Liver (tissue), 9 donors: ENCODE measurements around the gene CREB5. TPM values are rescaled to one million over a fixed set of nuclear protein-coding genes. Genes with fewer than 3 reads are reported as not detected.

ENCODE experiments used
- DNase-seq: peaks from one replicate; pipeline ENCODE4 v3.0.0-alpha.2; 2017; ENCODE audit warnings: low spot score
- H3K27ac ChIP-seq, 2 donors: one replicate each; pipeline ENCODE4 v1.7.0; 2013; ENCODE audit warnings: inconsistent platforms in 2 of 2, low read length in 2 of 2, control low read depth in 1 of 2, low read depth in 1 of 2, mild to moderate bottlenecking in 1 of 2
- H3K27me3 ChIP-seq, 4 donors: one replicate each; pipeline versions ENCODE4 v1.6.1 to v1.7.0; 2013; ENCODE audit warnings: low read length in 3 of 4, inconsistent platforms in 1 of 4, mild to moderate bottlenecking in 1 of 4, moderate library complexity in 1 of 4; ENCODE audit not compliant: control insufficient read depth in 4 of 4, insufficient read depth in 4 of 4
- H3K36me3 ChIP-seq, 4 donors: one replicate each; pipeline versions ENCODE4 v1.6.1 to v1.7.0; 2013; ENCODE audit warnings: low read length in 3 of 4, mild to moderate bottlenecking in 3 of 4, low read depth in 1 of 4, moderate library complexity in 1 of 4; ENCODE audit not compliant: control insufficient read depth in 4 of 4, insufficient read depth in 3 of 4
- H3K4me1 ChIP-seq, 4 donors: one replicate each; pipeline versions ENCODE4 v1.6.1 to v1.7.0; 2013; ENCODE audit warnings: low read length in 3 of 4, mild to moderate bottlenecking in 3 of 4, moderate library complexity in 1 of 4; ENCODE audit not compliant: control insufficient read depth in 4 of 4, insufficient read depth in 4 of 4
- H3K4me3 ChIP-seq, 3 donors: one replicate each; pipeline versions ENCODE4 v1.6.1 to v1.7.0; 2013; ENCODE audit warnings: low read length in 3 of 3, control low read depth in 1 of 3, low read depth in 1 of 3, mild to moderate bottlenecking in 1 of 3
- H3K9ac ChIP-seq, 2 donors: one replicate each; pipeline ENCODE4 v1.7.0; 2013; ENCODE audit warnings: low read length in 2 of 2, mild to moderate bottlenecking in 2 of 2, moderate library complexity in 2 of 2, control low read depth in 1 of 2, low read depth in 1 of 2
- H3K9me3 ChIP-seq, 4 donors: one replicate each; pipeline versions ENCODE4 v1.6.1 to v1.7.0; 2013; ENCODE audit warnings: low read length in 3 of 4; ENCODE audit not compliant: control insufficient read depth in 4 of 4
- ATF3 ChIP-seq: IDR thresholded peaks from 2 replicates; pipeline ENCODE4 v1.6.1; 2016; ENCODE audit warnings: antibody characterized with exemption
- FOXA1 ChIP-seq: IDR thresholded peaks from 2 replicates; pipeline ENCODE4 v1.6.1; 2016; ENCODE audit warnings: antibody characterized with exemption
- HNF4G ChIP-seq: IDR thresholded peaks from 2 replicates; pipeline ENCODE4 v1.6.1; 2016; ENCODE audit warnings: antibody characterized with exemption
- JUND ChIP-seq, 2 donors: IDR thresholded peaks; 2 replicates each; pipeline ENCODE4 v1.6.1; 2016; ENCODE audit warnings: antibody characterized with exemption in 2 of 2
- NR2F2 ChIP-seq: IDR thresholded peaks from 2 replicates; pipeline ENCODE4 v1.6.1; 2016; ENCODE audit warnings: antibody characterized with exemption
- RAD21 ChIP-seq, 2 donors: IDR thresholded peaks; 2 replicates each; pipeline ENCODE4 v1.6.1; 2016; ENCODE audit warnings: antibody characterized with exemption in 2 of 2, mild to moderate bottlenecking in 2 of 2
- REST ChIP-seq: IDR thresholded peaks from 2 replicates; pipeline ENCODE4 v1.6.1; 2016; ENCODE audit warnings: antibody characterized with exemption, mild to moderate bottlenecking
- SP1 ChIP-seq: IDR thresholded peaks from 2 replicates; pipeline ENCODE4 v1.6.1; 2018; ENCODE audit warnings: antibody characterized with exemption, mild to moderate bottlenecking
- TAF1 ChIP-seq: conservative IDR thresholded peaks from 2 replicates; pipeline ENCODE4 v1.6.1; 2016; ENCODE audit warnings: antibody characterized with exemption, mild to moderate bottlenecking
- YY1 ChIP-seq: IDR thresholded peaks from 2 replicates; pipeline ENCODE4 v1.6.1; 2016; ENCODE audit warnings: antibody characterized with exemption, mild to moderate bottlenecking
- ZBTB33 ChIP-seq: IDR thresholded peaks from 2 replicates; pipeline ENCODE4 v1.6.1; 2016; ENCODE audit warnings: antibody characterized with exemption
- WGBS: extraction: QIAGEN DNeasy Blood & Tissue Kit; methylation state at CpG from one replicate; pipeline ENCODE4 v1.1.7; 2013; 5-methylcytosine and 5-hydroxymethylcytosine counted together
- polyA plus RNA-seq, 2 donors: library from polyadenylated mRNA; stranded (reverse) in 1 of 2; unstranded in 1 of 2; fragments of 200-250 nt in 1 of 2; fragments of >200 nt in 1 of 2; fragmentation: Nextera tagmentation in 1 of 2; extraction: Ambion mirVana in 1 of 2; gene quantifications; one replicate each; pipeline versions ENCODE4 v1.2.1 to v1.2.3, GENCODE V29; 2013 to 2015
- total RNA-seq, 2 donors: library from RNA; depleted of rRNA; stranded (reverse); fragments of >200 nt; gene quantifications; one replicate each; pipeline ENCODE4 v1.2.3, GENCODE V29; 2014
- donor health status: healthy.
- donor health status: healthy.
- donor health status: healthy.
- donor health status: healthy.
- donor health status: healthy.

The CREB5 gene
- total and polyA plus RNA-seq, 4 donors, result 0.25 to 0.92 (median 0.67) TPM

GRCh38 chr7:28481091-28481926, 69.0 kb downstream of the CREB5 start:
- TF ChIP-seq HNF4G, result no peak
- peaks cover 0 to 9% (median 0%) of the 10 kb centered on the region in 4 donors for H3K27me3 ChIP-seq
- WGBS, result 61% methylated on average over 9 of the region's 9 CpGs

GRCh38 chr7:28483112-28483511, 70.8 kb downstream of the CREB5 start:
- H3K27me3 ChIP-seq, result peaks cover 0 to 9% (median 0%) of the 10 kb centered on the region in 4 donors
- TF ChIP-seq ZBTB33 (no peak), JUND (IDR thresholded peaks at IDR 0.05) (no peak), NR2F2 (no peak), FOXA1 (no peak), ATF3 (no peak), SP1 (no peak)
- H3K36me3 ChIP-seq, result no peaks in the 10 kb centered on the region
- H3K9me3 ChIP-seq, result no peaks in the 10 kb centered on the region
- H3K27ac ChIP-seq, result no peak overlapping the region
- H3K4me1 ChIP-seq, result no peaks in the 10 kb centered on the region
- no peak overlapping the region for H3K4me3 ChIP-seq
- H3K9ac ChIP-seq, result no peak overlapping the region
- DNase-seq, result no peak
- WGBS, result 46% methylated on average over 4 of the region's 4 CpGs

More at GRCh38 chr7:28481091-28481926, 69.0 kb downstream of the CREB5 start:
- no peak overlapping the region for H3K4me3 ChIP-seq
- no peak overlapping the region for H3K27ac ChIP-seq
- no peaks in the 10 kb centered on the region for H3K36me3 ChIP-seq
- no peaks in the 10 kb centered on the region for H3K9me3 ChIP-seq
- H3K4me1 ChIP-seq, result no peaks in the 10 kb centered on the region
- DNase-seq, result no peak
- H3K9ac ChIP-seq, result no peak overlapping the region

- H3K27ac ChIP-seq, result no peak overlapping the region
- no peak overlapping the region for H3K4me3 ChIP-seq
- no peak overlapping the region for H3K9ac ChIP-seq
- no peaks in the 10 kb centered on the region for H3K9me3 ChIP-seq
- no peaks in the 10 kb centered on the region for H3K4me1 ChIP-seq
- 71% methylated on average over 2 of the region's 2 CpGs for WGBS
- peaks cover 0 to 9% (median 0%) of the 10 kb centered on the region in 4 donors for H3K27me3 ChIP-seq
- no peak for DNase-seq
- H3K36me3 ChIP-seq, result no peaks in the 10 kb centered on the region
- TF ChIP-seq FOXA1, result no peak
- TF ChIP-seq REST, result no peak
- TF ChIP-seq HNF4G, result no peak
- TF ChIP-seq RAD21 (IDR thresholded peaks at IDR 0.05), result no peak
- no peak for TF ChIP-seq TAF1
- no peak for TF ChIP-seq JUND (IDR thresholded peaks at IDR 0.05)
- no peak for TF ChIP-seq YY1
Observed at GRCh38 chr7:28483908-28484605, 71.7 kb downstream of the CREB5 start.
